GM18502 (cell line): Measurements from ENCODE around the gene ZNF593OS.

Source experiments
- ATAC-seq: cut with Tn5 transposase; IDR thresholded peaks from one replicate; pipeline ENCODE4 v1.9.1; 2021; ENCODE audit warnings: mild to moderate bottlenecking; ENCODE audit not compliant: unreplicated experiment, poor library complexity

The ZNF593OS gene

DNA sequence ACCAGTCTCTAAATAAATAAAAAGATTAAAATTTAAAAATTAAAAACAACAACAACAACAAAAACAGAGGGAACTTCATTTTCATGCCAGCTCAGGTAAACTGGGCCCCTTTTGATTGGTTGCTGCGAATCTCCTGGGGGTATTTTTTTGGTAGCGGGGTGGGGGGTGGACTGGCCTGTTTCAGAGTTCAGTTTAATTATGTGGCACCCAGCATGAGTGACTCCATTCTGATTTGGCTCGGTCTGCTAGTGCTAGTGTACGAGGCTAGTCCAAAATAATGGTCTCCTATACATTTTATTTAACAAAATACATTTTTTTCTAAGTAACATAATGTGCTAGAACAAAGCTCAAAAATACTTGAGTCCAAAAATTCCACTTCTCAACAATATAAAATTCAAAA, 41.9 kb downstream of the ZNF593OS start:
- no peak for ATAC-seq

DNA sequence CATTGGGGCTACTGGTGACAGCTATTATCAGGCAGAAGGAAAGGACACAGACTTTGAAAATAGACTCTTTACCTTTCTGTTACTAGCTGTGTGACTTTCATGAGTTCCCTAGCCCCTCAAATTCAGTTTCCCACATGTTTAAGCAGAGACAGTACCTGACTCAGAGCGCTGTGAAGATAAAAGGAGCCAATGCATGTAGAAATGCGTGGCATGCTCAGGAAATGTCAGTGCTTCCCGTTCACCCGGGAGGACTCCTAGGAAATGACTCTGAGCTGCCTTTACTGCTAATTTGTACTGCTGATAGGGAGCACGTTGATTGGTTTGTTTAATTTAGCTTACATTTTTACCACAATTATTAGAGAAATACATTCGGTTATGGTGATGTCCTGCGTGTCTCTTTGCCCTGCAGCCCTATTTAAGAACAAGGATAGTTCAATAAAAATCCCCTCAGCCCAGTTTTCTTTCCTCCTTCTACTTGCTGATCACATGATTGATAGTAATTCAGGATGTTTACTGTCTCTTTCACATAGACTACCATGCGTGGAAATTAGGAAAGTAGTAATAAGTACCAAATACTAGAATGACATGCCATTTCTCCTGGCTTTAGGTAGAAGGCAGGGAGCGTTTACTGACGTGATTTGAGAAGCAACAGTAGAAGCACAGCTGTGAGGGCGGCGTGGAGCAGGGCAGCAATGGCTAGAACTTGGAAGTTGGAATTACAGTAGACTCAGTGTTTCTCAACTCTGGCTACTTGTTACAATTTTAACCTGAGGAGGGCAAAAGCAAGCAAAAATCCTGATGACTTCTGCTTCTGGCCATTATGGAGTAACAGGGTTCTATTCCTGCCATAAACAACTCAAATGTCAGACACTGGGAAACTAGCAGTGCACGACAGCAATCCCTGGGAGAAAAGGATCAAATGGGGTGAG, 44.1 kb downstream of the ZNF593OS start:
- no peak for ATAC-seq

DNA sequence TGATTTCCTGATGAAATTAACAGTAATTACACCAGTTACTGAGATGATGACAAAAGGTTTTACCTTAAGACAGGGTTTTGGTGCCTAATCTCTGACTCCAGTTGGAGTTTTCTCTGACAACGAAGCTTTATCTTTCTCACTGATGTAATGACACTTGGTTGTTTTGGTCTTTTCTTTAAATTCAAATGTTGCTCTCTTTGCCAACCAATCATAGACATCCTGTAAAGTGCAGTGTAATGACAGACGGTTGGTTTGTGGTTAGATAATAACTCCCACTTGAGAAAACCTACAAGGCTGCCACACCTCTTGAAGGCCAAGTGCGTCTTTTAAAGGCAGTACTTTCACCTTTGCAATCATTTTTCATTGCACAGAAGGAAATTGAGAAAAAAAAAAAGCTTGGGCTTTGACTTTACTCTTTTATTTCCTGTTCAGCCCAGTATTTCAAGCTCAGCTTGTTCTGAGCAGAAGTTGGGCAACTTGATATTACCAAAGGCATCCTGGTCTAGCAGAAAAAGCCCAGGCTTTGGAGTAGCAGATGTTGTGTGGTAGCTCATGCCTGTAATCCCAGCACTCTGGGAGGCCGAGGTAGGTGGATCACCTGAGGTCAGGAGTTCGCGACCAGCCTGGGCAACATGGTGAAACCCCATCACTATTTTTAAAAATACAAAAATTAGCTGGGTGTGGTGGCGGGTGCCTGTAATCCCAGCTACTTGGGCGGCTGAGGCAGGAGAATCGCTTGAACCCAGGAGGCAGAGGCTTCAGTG, 45.1 kb downstream of the ZNF593OS start:
- no peak for ATAC-seq

DNA sequence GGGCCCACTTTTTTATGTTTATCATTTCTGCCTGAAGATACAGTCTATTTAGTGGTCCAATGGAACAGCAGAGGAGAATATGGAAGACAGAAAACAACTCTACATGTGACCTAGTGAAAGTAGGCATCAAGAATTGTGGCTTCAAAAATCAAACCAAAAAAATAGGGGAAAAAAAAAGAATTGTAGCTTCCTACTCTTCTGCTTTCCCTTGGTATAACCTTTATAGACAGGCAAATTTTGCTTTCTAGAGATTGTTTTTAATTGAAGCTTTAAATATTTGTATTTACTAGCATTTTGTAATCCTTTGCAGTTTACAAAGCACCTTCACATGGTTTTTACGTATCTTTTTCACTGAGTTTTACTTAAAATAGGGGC, 45.7 kb downstream of the ZNF593OS start:
- ATAC-seq = no peak

DNA sequence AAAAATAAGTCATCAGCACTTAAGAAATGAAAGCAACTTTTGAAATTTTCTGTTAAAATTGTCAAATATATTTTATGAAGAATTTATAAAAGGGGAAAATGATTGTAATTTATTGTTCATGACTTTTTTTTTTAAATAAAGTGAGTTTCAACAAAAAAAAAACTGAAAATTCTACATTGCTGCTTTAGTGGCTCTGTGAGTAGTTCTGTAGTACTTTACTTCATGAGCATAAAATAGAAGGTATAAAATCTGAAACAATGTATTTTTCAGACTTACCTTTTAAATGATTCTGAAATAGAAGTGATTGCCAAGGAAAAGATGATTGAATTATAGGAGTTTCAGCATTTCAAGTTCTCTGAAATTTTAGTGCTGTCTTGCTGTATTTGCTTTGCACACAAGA, 46.2 kb downstream of the ZNF593OS start:
- no peak for ATAC-seq

DNA sequence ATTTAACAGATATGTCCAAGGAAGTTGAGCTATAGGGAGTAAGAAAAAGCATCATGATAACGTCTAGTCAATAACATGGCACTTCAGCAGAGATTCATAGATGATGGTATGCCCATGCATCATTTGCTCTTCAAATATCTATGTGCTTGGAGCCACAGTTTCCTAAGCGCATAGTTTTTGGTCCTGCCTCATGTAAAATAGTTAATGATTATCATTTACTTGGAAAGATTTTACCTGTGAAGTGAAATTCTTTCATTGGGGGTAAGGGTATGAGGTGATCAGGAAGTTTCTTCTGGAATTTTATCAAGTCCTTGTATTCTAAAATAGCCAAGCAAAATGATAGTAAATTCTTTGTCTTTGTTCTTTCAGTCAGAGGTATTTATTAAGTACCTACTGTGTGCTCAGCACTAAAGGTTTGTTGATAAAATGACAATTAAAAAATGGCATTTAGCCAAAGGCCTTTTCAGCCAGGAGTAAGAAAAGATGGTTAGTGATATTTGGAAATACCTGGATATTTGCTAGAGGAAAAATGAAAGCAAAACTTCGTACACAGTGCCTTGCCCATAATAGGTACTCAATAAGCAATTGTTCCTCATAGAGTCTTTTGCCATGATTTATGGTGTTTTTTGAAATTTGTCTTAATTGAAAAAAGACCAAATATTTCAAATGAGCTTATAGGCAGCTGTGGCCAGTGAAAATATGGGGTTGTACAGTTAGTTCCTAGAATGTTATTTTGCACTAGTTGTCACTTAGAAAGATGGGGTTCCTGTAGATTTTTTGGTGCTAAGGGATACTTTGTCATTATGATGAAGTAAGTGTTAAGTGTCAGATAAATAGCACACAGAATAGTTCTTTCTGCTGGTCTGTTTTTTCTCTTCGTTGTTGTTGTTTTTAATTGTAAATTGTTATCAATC, 47.0 kb downstream of the ZNF593OS start:
- no peak for ATAC-seq

DNA sequence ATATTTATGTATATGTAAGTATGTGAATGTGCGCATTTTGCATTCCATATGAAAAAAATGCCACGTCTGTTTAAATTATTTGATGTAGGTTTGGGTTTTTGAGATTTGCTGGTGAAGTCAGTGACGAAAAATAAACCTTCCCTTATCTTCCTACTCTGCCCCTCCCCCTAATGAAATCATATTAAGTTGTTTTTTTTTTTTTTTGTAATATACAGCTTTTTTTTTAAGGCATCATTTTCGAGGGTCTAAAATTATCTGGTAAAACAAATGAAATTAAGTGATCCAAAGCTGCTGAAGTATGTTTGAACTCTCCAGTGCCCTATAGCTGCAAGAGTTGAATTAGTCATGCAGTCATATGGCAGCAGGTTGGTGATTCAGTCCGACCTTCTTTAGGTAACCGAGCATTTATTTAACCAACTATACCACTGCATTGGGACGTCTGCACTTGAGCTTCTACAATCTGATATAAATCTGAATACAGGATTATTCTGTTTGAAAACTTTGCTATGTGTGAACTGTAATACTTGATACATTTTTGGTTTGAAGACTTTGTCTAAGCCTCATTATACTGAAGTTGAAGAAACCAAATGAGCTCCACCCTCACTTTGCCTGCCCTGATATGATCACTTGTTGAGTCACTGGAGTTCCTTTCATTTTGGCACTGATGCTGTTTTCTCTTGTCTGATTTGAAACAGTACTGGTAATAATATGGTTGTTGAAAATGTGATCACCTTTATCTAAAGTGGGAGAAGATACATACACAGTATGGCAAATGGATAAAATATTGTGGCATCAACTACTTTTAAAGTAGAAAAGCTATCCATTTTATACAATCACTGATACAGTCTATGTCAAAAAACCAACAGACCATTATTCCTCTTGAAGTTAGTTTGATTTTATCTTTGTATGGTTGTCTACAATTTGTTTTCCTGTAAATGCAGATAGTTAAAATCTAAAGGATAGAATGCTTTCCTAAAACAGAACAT, 48.4 kb downstream of the ZNF593OS start:
- no peak for ATAC-seq

DNA sequence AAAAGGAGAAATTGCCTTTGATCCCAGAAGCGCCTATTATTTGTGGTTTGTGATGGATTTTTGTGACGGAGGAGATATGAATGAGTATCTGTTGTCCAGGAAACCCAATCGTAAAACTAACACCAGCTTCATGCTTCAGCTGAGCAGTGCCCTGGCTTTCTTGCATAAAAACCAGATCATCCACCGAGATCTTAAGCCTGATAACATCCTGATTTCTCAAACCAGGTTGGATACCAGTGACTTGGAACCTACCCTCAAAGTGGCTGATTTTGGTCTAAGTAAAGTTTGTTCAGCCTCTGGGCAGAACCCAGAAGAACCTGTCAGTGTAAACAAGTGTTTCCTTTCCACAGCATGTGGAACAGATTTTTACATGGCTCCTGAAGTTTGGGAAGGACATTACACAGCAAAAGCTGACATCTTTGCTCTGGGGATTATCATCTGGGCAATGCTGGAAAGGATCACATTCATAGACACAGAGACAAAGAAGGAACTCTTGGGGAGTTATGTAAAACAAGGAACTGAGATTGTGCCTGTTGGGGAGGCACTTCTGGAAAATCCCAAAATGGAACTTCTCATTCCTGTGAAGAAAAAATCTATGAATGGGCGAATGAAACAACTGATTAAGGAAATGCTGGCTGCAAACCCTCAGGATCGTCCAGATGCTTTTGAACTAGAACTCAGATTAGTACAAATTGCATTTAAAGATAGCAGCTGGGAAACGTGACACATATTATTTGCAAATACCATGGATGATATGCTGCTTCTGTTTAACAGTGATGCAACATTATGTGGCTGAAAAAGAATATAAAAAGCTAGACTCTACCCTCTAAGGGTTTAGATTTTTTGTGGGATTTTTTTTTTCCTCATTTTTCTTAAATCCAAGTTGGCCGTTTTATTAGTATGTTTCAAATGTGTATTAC, 49.5 kb downstream of the ZNF593OS start:
- no peak for ATAC-seq

DNA sequence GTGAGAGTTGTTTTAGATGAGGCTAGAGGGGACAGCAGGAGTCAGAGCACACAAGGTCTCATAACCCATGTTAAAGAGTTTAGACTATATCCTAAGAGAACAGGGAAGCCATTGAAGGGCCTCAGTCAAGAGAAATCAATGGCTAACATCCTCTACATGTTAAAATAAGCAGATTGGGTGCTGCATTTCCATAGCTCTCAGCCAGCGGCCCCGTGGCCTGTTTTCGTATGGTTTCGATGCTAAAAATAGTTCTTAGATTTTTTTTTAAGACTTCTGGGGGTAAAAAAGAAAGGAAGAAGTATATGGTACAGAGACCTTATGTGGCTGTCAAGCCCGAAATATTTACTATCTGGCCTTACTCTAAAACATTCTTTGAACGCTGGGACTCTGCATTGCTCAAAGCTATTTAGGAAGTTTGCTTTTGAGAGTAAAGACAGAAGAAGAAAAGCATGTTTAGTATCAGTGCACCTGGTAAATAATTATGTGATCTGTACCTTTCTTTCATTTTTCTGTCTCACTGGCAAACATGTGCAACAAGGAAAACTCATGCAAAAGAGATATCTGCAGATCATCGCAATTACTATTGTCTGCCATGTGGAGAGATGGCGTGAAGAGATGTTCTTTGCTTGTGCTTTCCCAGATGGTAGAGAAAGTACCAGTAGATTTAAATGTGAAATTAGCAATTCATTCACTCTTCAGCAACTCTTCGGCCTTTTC, 51.6 kb downstream of the ZNF593OS start:
- no peak for ATAC-seq
